Testis (tissue), 3 donors: ENCODE measurements around the gene OR10A2. TPM values are rescaled to one million over a fixed set of nuclear protein-coding genes. Genes with fewer than 3 reads are reported as not detected.
"Not testable (repeated sequence)": the region's sequence is repeated elsewhere in the genome, so short reads cannot be mapped to it uniquely, and the experiment has no call there.

Experiments used
- DNase-seq: peaks from one replicate; pipeline ENCODE4 v3.0.0-alpha.2; 2019
- H3K27ac ChIP-seq, 2 donors: fragments of 200-600 bp; sonication (generic); one replicate each; pipeline ENCODE4 v1.5.1; 2019
- H3K27me3 ChIP-seq: fragments of 200-600 bp; sonication (generic); one replicate; pipeline ENCODE4 v1.5.1; 2019
- H3K36me3 ChIP-seq: fragments of 200-600 bp; sonication (generic); one replicate; pipeline ENCODE4 v1.5.1; 2017; ENCODE audit warnings: low read depth; ENCODE audit errors: missing control alignments
- H3K4me1 ChIP-seq: fragments of 200-600 bp; sonication (generic); one replicate; pipeline ENCODE4 v1.5.1; 2019
- H3K4me3 ChIP-seq, 2 donors: fragments of 200-600 bp; sonication (generic); one replicate each; pipeline ENCODE4 v1.5.1; 2017 to 2019
- H3K9me3 ChIP-seq: fragments of 200-600 bp; sonication (generic); one replicate; pipeline ENCODE4 v1.5.1; 2017
- CTCF ChIP-seq, 3 experiments: fragments of 450-650 bp in 2 of 3; fragments of 200-600 bp in 1 of 3; sonication (generic) in 1 of 3; IDR thresholded peaks; one replicate each; pipeline ENCODE4 v1.5.1; 2016 to 2019; ENCODE audit warnings: antibody characterized with exemption in 3 of 3, mild to moderate bottlenecking in 2 of 3, moderate library complexity in 1 of 3
- POLR2A ChIP-seq: fragments of 450-650 bp; IDR thresholded peaks from one replicate; pipeline ENCODE4 v1.6.1; 2017; ENCODE audit warnings: antibody characterized with exemption, mild to moderate bottlenecking, moderate library complexity
- WGBS, 2 donors: methylation state at CpG; one replicate each; pipeline ENCODE4 v1.1.5; 2018; 5-methylcytosine and 5-hydroxymethylcytosine counted together
- intact Hi-C: fragments of 100-400 bp; cut with DNase I; formaldehyde crosslinking; loops from one replicate; pipeline ENCODE4 v1.15.1; 2023; ENCODE audit warnings: low total_unique reads
- polyA plus RNA-seq: library from polyadenylated mRNA; stranded (reverse); fragments of 350-450 nt; fragmentation: Illumina TruSeq; extraction: RNeasy Lipid Tissue Mini Kit (QIAGEN cat#74804); gene quantifications from one replicate; pipeline ENCODE4 v1.2.3, GENCODE V29; 2014; ENCODE audit warnings: low read depth, low replicate concordance; ENCODE audit not compliant: insufficient read depth
- total RNA-seq, 2 donors: library from RNA; depleted of rRNA; stranded (reverse); fragments of >200 nt; gene quantifications; one replicate each; pipeline ENCODE4 v1.2.3, GENCODE V29; 2016

The OR10A2 gene
- total and polyA plus RNA-seq, 3 donors from 2014 or later: not detected

GRCh38 chr11:6841694-6842093, 21.2 kb upstream of the OR10A2 start:
- H3K4me3 ChIP-seq: no peak overlapping the region
- no peaks in the 10 kb centered on the region for H3K36me3 ChIP-seq
- no peak overlapping the region for H3K27ac ChIP-seq
- TF ChIP-seq CTCF (IDR thresholded peaks at IDR 0.05) (no peak), POLR2A (no peak)
- no peaks in the 10 kb centered on the region for H3K9me3 ChIP-seq
- no peaks in the 10 kb centered on the region for H3K4me1 ChIP-seq
- DNase-seq: no peak
- H3K27me3 ChIP-seq: no peaks in the 10 kb centered on the region
- intact Hi-C loops: no loop called here

- 68 to 79% methylated on average over 2 of the region's 2 CpGs for WGBS, 2 donors
- Histone ChIP-seq H3K4me3 (no peak overlapping the region), H3K4me1 (no peaks in the 10 kb centered on the region), H3K9me3 (no peaks in the 10 kb centered on the region), H3K27me3 (no peaks in the 10 kb centered on the region), H3K36me3 (no peaks in the 10 kb centered on the region), H3K27ac (no peak overlapping the region)
- DNase-seq: no peak
- TF ChIP-seq POLR2A: no peak
- no peak for TF ChIP-seq CTCF (IDR thresholded peaks at IDR 0.05)
- intact Hi-C loops: no loop called here
These were observed 19.2 kb upstream of the OR10A2 start for GRCh38 chr11:6843670-6844069.

GRCh38 chr11:6844356-6844755, 18.5 kb upstream of the OR10A2 start:
- intact Hi-C loops: no loop called here
- no peak overlapping the region for H3K27ac ChIP-seq
- WGBS, 2 donors: 92 to 93% methylated on average over 5 of the region's 5 CpGs
- H3K4me3 ChIP-seq: no peak overlapping the region
- H3K9me3 ChIP-seq: no peaks in the 10 kb centered on the region
- H3K36me3 ChIP-seq: no peaks in the 10 kb centered on the region
- no peak for TF ChIP-seq POLR2A
- no peak for TF ChIP-seq CTCF (IDR thresholded peaks at IDR 0.05)
- no peaks in the 10 kb centered on the region for H3K4me1 ChIP-seq
- no peaks in the 10 kb centered on the region for H3K27me3 ChIP-seq
- no peak for DNase-seq

GRCh38 chr11:6845383-6845782, 17.5 kb upstream of the OR10A2 start, which contains the start of gene OR10A5:
Gene OR10A5, plus strand, starts transcription at chr11:6845683. Its CDS starts 0 bp downstream, at chr11:6845683.
- no peaks in the 10 kb centered on the region for H3K9me3 ChIP-seq
- no peak for DNase-seq
- H3K36me3 ChIP-seq: no peaks in the 10 kb centered on the region
- intact Hi-C loops: no loop called here
- H3K27ac ChIP-seq: no peak within 1 kb of the TSS
- no peak for TF ChIP-seq POLR2A
- TF ChIP-seq CTCF (IDR thresholded peaks at IDR 0.05): no peak
- no peaks in the 10 kb centered on the region for H3K4me1 ChIP-seq
- no peaks in the 10 kb centered on the region for H3K27me3 ChIP-seq
- 78 to 84% methylated on average over 3 of the region's 3 CpGs for WGBS, 2 donors
- H3K4me3 ChIP-seq: no peak within 1 kb of the TSS

GRCh38 chr11:6850526-6850925, 12.3 kb upstream of the OR10A2 start:
- 89 to 95% methylated on average over 2 of the region's 2 CpGs for WGBS, 2 donors
- Histone ChIP-seq H3K9me3 (no peaks in the 10 kb centered on the region), H3K27me3 (no peaks in the 10 kb centered on the region), H3K36me3 (no peaks in the 10 kb centered on the region), H3K27ac (no peak overlapping the region), H3K4me1 (no peaks in the 10 kb centered on the region), H3K4me3 (no peak overlapping the region)
- TF ChIP-seq POLR2A: no peak
- TF ChIP-seq CTCF (IDR thresholded peaks at IDR 0.05): no peak
- no peak for DNase-seq
- intact Hi-C loops: no loop called here

- H3K36me3 ChIP-seq, intact Hi-C loops, H3K4me3 ChIP-seq, H3K4me1 ChIP-seq, DNase-seq, H3K9me3 ChIP-seq, H3K27ac ChIP-seq, H3K27me3 ChIP-seq: not testable (repeated sequence)
- whole genome bisulfite sequencing, 2 donors: 94 to 95% methylated on average over 6 of the region's 6 CpGs
These were observed 8.1 kb upstream of the OR10A2 start for GRCh38 chr11:6854801-6855200.
